NCI-H146 treated with DMSO at 0.1 percent for 48 hours (cell line): ENCODE data around the gene ZNF496.
"Not testable (repeated sequence)": the region's sequence is repeated elsewhere in the genome, so short reads cannot be mapped to it uniquely, and the experiment has no call there.

Source experiments
- DNase-seq: peaks from one replicate; lab custom pipeline; 2025; ENCODE audit not compliant: unreplicated experiment; lab: John Stamatoyannopoulos, UW

ZNF496 gene

GRCh38 chr1:247360116-247360898 is 28.6 kb upstream of the ZNF496 start:
- DNase-seq = no peak

GRCh38 chr1:247359559-247359958 is 27.9 kb upstream of the ZNF496 start:
- DNase-seq = no peak

- no peak for DNase-seq
Measured at GRCh38 chr1:247358920-247359319, 27.3 kb upstream of the ZNF496 start.

- no peak for DNase-seq
Measured at GRCh38 chr1:247357781-247358211, 26.1 kb upstream of the ZNF496 start.

- DNase-seq = no peak
Measured at GRCh38 chr1:247357052-247357780, 25.5 kb upstream of the ZNF496 start.

GRCh38 chr1:247355160-247355559 is 23.5 kb upstream of the ZNF496 start:
- not testable (repeated sequence) for DNase-seq

- no peak for DNase-seq
Measured at GRCh38 chr1:247352175-247352574, 20.5 kb upstream of the ZNF496 start.

GRCh38 chr1:247350587-247350986 is 18.9 kb upstream of the ZNF496 start:
- no peak for DNase-seq

GRCh38 chr1:247347477-247348222 is 16.0 kb upstream of the ZNF496 start:
- no peak for DNase-seq

GRCh38 chr1:247345881-247346280 is 14.2 kb upstream of the ZNF496 start:
- no peak for DNase-seq

GRCh38 chr1:247343801-247344200 is 12.1 kb upstream of the ZNF496 start:
- no peak for DNase-seq

- DNase-seq = no peak
Measured at GRCh38 chr1:247338723-247339275, 7.1 kb upstream of the ZNF496 start.

- DNase-seq = no peak
Measured at GRCh38 chr1:247337961-247338360, 6.3 kb upstream of the ZNF496 start.

- no peak for DNase-seq
Measured at GRCh38 chr1:247337250-247337746, 5.6 kb upstream of the ZNF496 start.

- peak; percentile 99 for DNase-seq
Measured at GRCh38 chr1:247336390-247336789, 4.7 kb upstream of the ZNF496 start.

GRCh38 chr1:247335882-247336281 is 4.2 kb upstream of the ZNF496 start:
- no peak for DNase-seq

- DNase-seq = no peak
Measured at GRCh38 chr1:247334378-247335133, 2.9 kb upstream of the ZNF496 start.

GRCh38 chr1:247332623-247333361 is 1.1 kb upstream of the ZNF496 start:
- no peak for DNase-seq

GRCh38 chr1:247332215-247332622 is 552 bp upstream of the ZNF496 start:
- peak; percentile 17 for DNase-seq

- peak; percentile 75 for DNase-seq
Measured at GRCh38 chr1:247331172-247331524, 519 bp downstream of the ZNF496 start.
